Loucy (cell line): ENCODE measurements around the gene UGT1A9.
A peak's percentile ranks its signal among the peaks of the same experiment; 100 is the strongest.

Source experiments
- CTCF ChIP-seq: fragments of 200-600 bp; sonication (generic); conservative IDR thresholded peaks from 2 replicates; pipeline ENCODE4 v1.5.1; 2014; ENCODE audit warnings: mild to moderate bottlenecking, antibody characterized with exemption, low read length
- EZH2phosphoT487 ChIP-seq: fragments of 200-600 bp; IDR thresholded peaks from 2 replicates; pipeline ENCODE4 v1.6.1; 2018; ENCODE audit warnings: antibody characterized with exemption, mild to moderate bottlenecking, moderate library complexity, borderline replicate concordance

- TF ChIP-seq EZH2phosphoT487 (no peak), CTCF (peak; percentile 96)
These were observed 39.8 kb downstream of the UGT1A9 start for GRCh38 chr2:233711312-233712008.
